ENCODE measurements around the gene PDK2.
A peak's percentile ranks its signal among the peaks of the same experiment; 100 is the strongest.

PDK2 gene

DNA sequence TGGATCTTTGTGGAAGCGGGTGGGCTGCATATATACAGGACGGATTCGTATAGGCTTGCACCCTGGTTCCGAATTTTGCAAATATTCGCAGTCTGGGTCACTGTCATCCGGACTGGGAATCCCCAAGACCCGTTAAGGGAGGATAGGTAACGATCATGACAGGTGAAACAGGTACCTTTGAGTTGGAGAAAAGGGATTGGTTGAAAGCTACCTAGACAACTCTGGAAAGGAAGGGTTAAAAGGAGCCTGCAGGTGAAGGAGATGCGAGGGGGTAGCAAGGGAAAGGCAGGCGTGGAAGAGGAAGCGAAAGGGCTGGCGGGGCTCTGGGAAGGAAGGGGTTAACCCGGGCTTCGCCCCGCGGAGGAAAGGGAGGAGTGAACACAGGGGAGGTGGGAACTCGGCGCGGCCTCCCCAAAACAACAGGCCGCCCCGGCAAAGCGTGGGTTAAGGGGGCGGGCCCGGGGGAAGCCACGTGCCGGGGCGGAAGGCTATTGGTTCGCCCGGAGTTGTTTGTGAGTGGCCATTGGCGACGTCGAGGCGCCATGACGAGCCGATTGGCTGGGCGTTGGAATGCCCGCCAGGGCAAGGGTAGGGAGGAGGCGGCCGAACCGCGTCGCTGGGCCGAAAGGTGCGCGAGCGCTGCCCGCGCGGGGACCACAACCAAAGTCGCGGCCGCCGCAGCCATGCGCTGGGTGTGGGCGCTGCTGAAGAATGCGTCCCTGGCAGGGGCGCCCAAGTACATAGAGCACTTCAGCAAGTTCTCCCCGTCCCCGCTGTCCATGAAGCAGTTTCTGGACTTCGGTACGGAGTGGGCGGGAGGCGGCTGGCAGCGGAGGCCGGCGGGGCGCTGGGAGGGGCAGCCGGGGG, at the start of gene PDK2:
Gene PDK2, plus strand, starts transcription at position 599 of the 867 bp plus-strand sequence. Its CDS starts 85 bp downstream, at position 684.
- Histone ChIP-seq H4K20me1 (ENCODE audit: insufficient read depth) (no peaks in the 10 kb centered on the region), H3K27ac (peak within 1 kb of the TSS; percentile 34; the same call in 1 of the 2 replicates), H3K36me3 (ENCODE audit: insufficient read depth) (no peaks in the 10 kb centered on the region), H3K27me3 (ENCODE audit: insufficient read depth, low read depth) (peaks cover 11% of the 10 kb centered on the region), H3K4me2 (peak within 1 kb of the TSS; percentile 83), H3K9ac (peak within 1 kb of the TSS; percentile 72), H2AFZ (ENCODE audit: low read depth) (peak within 1 kb of the TSS; percentile 92), H3K79me2 (ENCODE audit: insufficient read depth, low read depth) (peaks cover 4% of the 10 kb centered on the region; the same call in 1 of the 2 replicates), H3K4me1 (ENCODE audit: low read depth, poor library complexity, severe bottlenecking) (peaks cover 19% of the 10 kb centered on the region), H3K4me3 (IDR thresholded peaks at IDR 0.05; ENCODE audit: insufficient read depth, low read depth, low read length) (peak within 1 kb of the TSS; percentile 30)
- TF ChIP-seq, protein P1, sequence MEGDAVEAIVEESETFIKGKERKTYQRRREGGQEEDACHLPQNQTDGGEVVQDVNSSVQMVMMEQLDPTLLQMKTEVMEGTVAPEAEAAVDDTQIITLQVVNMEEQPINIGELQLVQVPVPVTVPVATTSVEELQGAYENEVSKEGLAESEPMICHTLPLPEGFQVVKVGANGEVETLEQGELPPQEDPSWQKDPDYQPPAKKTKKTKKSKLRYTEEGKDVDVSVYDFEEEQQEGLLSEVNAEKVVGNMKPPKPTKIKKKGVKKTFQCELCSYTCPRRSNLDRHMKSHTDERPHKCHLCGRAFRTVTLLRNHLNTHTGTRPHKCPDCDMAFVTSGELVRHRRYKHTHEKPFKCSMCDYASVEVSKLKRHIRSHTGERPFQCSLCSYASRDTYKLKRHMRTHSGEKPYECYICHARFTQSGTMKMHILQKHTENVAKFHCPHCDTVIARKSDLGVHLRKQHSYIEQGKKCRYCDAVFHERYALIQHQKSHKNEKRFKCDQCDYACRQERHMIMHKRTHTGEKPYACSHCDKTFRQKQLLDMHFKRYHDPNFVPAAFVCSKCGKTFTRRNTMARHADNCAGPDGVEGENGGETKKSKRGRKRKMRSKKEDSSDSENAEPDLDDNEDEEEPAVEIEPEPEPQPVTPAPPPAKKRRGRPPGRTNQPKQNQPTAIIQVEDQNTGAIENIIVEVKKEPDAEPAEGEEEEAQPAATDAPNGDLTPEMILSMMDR (conservative IDR thresholded peaks at IDR 0.05; ENCODE audit: low read depth, low read length), result no peak

DNA sequence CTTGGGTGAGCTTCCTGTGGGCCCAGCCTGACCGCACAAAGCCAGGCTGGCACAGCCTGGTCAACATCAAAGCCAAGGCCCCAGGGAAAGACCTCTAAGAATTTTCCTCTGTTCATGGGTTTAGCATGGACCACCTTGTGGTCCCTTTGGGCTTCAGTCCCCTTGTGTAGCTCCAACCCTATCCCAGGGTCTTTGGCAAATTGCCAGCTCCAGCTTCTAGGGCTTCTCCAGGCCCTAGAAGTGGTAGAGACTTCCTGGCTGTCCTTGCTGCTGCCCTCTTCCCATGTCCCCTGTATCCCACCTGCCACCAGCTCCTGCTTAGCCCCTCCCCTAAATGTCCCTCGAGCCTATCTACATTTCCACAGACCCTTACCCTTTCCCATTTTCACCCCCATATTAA, 49.0 kb upstream of the PDK2 start:
- H3K4me2 ChIP-seq, result no peak overlapping the region
- H3K4me1 ChIP-seq (ENCODE audit: low read depth, poor library complexity, severe bottlenecking), result peaks cover 5% of the 10 kb centered on the region
- no peak overlapping the region for H2AFZ ChIP-seq (ENCODE audit: low read depth)

DNA sequence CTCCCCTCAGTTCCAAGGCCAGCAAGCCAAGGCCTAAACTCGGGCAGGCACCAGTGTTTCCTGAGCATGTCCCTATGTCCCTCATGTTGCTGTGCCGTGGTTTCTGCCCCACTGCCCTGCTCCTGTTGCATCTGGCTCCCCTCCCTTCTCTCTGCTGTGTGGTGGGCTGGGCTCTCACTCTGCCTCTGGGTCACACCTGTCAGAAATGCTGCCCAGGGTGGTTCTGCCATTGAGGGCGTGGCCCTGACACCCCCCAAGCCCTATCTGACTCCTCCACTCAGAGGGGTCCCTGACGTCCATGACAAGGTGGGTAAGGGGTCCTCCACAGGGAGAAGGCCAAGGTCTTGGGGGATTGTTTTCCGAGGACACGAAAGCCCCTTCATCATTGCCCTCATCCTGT, 48.5 kb upstream of the PDK2 start:
- TF ChIP-seq, protein P1 (conservative IDR thresholded peaks at IDR 0.05; ENCODE audit: low read depth, low read length), result no peak
- Histone ChIP-seq H3K27me3 (ENCODE audit: insufficient read depth, low read depth) (peaks cover 20% of the 10 kb centered on the region; the same call in 1 of the 2 replicates), H3K9ac (no peak overlapping the region), H2AFZ (ENCODE audit: low read depth) (no peak overlapping the region), H3K79me2 (ENCODE audit: insufficient read depth, low read depth) (no peaks in the 10 kb centered on the region), H3K4me3 (IDR thresholded peaks at IDR 0.05; ENCODE audit: insufficient read depth, low read depth, low read length) (no peak overlapping the region), H3K4me2 (no peak overlapping the region), H3K4me1 (ENCODE audit: low read depth, poor library complexity, severe bottlenecking) (peaks cover 8% of the 10 kb centered on the region), H3K36me3 (ENCODE audit: insufficient read depth) (no peaks in the 10 kb centered on the region), H4K20me1 (ENCODE audit: insufficient read depth) (no peaks in the 10 kb centered on the region), H3K27ac (no peak overlapping the region)

More for the DNA sequence above, 49.0 kb upstream of the PDK2 start:
- no peak overlapping the region for H3K9ac ChIP-seq
- H3K27ac ChIP-seq, result no peak overlapping the region
- H3K79me2 ChIP-seq (ENCODE audit: insufficient read depth, low read depth), result no peaks in the 10 kb centered on the region
- TF ChIP-seq, protein P1 (conservative IDR thresholded peaks at IDR 0.05; ENCODE audit: low read depth, low read length), result no peak
- no peaks in the 10 kb centered on the region for H4K20me1 ChIP-seq (ENCODE audit: insufficient read depth)
- H3K36me3 ChIP-seq (ENCODE audit: insufficient read depth), result no peaks in the 10 kb centered on the region
- H3K4me3 ChIP-seq (IDR thresholded peaks at IDR 0.05; ENCODE audit: insufficient read depth, low read depth, low read length), result no peak overlapping the region
- peaks cover 20% of the 10 kb centered on the region; the same call in 1 of the 2 replicates for H3K27me3 ChIP-seq (ENCODE audit: insufficient read depth, low read depth)

GRCh38 chr17:50047083-50047482, 48.1 kb upstream of the PDK2 start:
- Histone ChIP-seq H4K20me1 (ENCODE audit: insufficient read depth) (no peaks in the 10 kb centered on the region), H3K9ac (no peak overlapping the region), H3K27ac (no peak overlapping the region), H2AFZ (ENCODE audit: low read depth) (no peak overlapping the region), H3K79me2 (ENCODE audit: insufficient read depth, low read depth) (no peaks in the 10 kb centered on the region), H3K4me2 (no peak overlapping the region), H3K4me3 (IDR thresholded peaks at IDR 0.05; ENCODE audit: insufficient read depth, low read depth, low read length) (no peak overlapping the region), H3K27me3 (ENCODE audit: insufficient read depth, low read depth) (peaks cover 20% of the 10 kb centered on the region; the same call in 1 of the 2 replicates), H3K36me3 (ENCODE audit: insufficient read depth) (no peaks in the 10 kb centered on the region), H3K4me1 (ENCODE audit: low read depth, poor library complexity, severe bottlenecking) (peaks cover 8% of the 10 kb centered on the region)
- TF ChIP-seq, protein P1 (conservative IDR thresholded peaks at IDR 0.05; ENCODE audit: low read depth, low read length), result no peak
